ENCODE data around the gene LINGO3.
A peak's percentile ranks its signal among the peaks of the same experiment; 100 is the strongest.

Gene LINGO3

GRCh38 chr19:2326699-2327360, 18.9 kb upstream of the LINGO3 start:
- no peak for DNase-seq

GRCh38 chr19:2325281-2326046, 17.5 kb upstream of the LINGO3 start:
- no peak for DNase-seq

- no peak for DNase-seq
These were observed 16.4 kb upstream of the LINGO3 start for GRCh38 chr19:2324220-2324948.

- no peak for DNase-seq
These were observed 15.8 kb upstream of the LINGO3 start for GRCh38 chr19:2323707-2324106.

GRCh38 chr19:2321565-2322283, 13.8 kb upstream of the LINGO3 start:
- no peak for DNase-seq

GRCh38 chr19:2320939-2321338, 13.0 kb upstream of the LINGO3 start:
- DNase-seq = no peak

- DNase-seq = no peak
These were observed 12.1 kb upstream of the LINGO3 start for GRCh38 chr19:2320049-2320448.

- no peak for DNase-seq
These were observed 11.6 kb upstream of the LINGO3 start for GRCh38 chr19:2319551-2319950.

- no peak for DNase-seq
These were observed 11.0 kb upstream of the LINGO3 start for GRCh38 chr19:2318923-2319322.

- DNase-seq = no peak
These were observed 9.8 kb upstream of the LINGO3 start for GRCh38 chr19:2317756-2318155.

- DNase-seq = no peak
These were observed 9.3 kb upstream of the LINGO3 start for GRCh38 chr19:2317300-2317699.

GRCh38 chr19:2315818-2316353, 7.9 kb upstream of the LINGO3 start:
- peak; percentile 71 for DNase-seq

- no peak for DNase-seq
These were observed 7.3 kb upstream of the LINGO3 start for GRCh38 chr19:2315121-2315817.

GRCh38 chr19:2312820-2313501, 5.0 kb upstream of the LINGO3 start:
- DNase-seq = no peak

- no peak for DNase-seq
These were observed 3.1 kb upstream of the LINGO3 start for GRCh38 chr19:2311093-2311492.

GRCh38 chr19:2309734-2310362, 1.9 kb upstream of the LINGO3 start:
- no peak for DNase-seq

GRCh38 chr19:2307518-2308012, 389 bp downstream of the LINGO3 start:
- no peak for DNase-seq

GRCh38 chr19:2306971-2307370, 983 bp downstream of the LINGO3 start:
- DNase-seq = no peak

GRCh38 chr19:2306281-2306806, 1.6 kb downstream of the LINGO3 start:
- DNase-seq = no peak

- no peak for DNase-seq
These were observed 2.3 kb downstream of the LINGO3 start for GRCh38 chr19:2305452-2306280.

Data from right hindlimb (tissue), 1 donor.